ENCODE data around the gene FSTL4. TPM values are rescaled to one million over a fixed set of nuclear protein-coding genes. Genes with fewer than 3 reads are reported as not detected.

The FSTL4 gene
- total RNA-seq, 1 donor from 2014 or later: 0.07 TPM

DNA sequence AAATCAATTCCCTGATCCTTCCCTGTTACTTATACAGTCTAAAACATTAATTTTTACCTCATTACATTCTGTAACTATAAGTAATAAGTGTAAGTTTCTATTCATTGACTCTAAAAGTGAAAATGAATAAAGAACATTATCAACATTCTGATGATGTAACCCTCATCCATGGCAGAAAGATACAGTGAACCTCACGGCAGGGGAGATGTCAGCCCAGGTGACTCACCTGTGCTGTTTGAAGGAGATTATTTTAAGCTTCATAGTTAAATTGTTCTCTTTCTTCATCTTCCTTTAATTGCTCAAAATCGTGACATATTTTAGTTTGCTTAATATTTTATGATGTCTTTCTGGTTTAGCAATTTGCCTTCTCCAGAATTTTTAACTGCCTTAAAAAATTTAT lies 268.1 kb downstream of the FSTL4 start:
- DNase-seq (ENCODE audit: low spot score): no peak
- H3K27ac Mint-ChIP-seq (ENCODE audit: unreplicated experiment): no peak overlapping the region
- H3K36me3 Mint-ChIP-seq (ENCODE audit: low read depth): no peaks in the 10 kb centered on the region
- TF ChIP-seq CTCF (IDR thresholded peaks at IDR 0.05): no peak
- no peaks in the 10 kb centered on the region for H3K4me1 Mint-ChIP-seq (ENCODE audit: low read depth)
- H3K27me3 Mint-ChIP-seq (ENCODE audit: low read depth): peaks cover 29% of the 10 kb centered on the region
- no peaks in the 10 kb centered on the region for H3K9me3 Mint-ChIP-seq (ENCODE audit: low read depth)
- H3K4me3 Mint-ChIP-seq (ENCODE audit: unreplicated experiment): no peak overlapping the region

GRCh38 chr5:133343196-133343595 lies 269.1 kb downstream of the FSTL4 start:
- no peaks in the 10 kb centered on the region for H3K9me3 Mint-ChIP-seq (ENCODE audit: low read depth)
- no peak overlapping the region for H3K4me3 Mint-ChIP-seq (ENCODE audit: unreplicated experiment)
- H3K27ac Mint-ChIP-seq (ENCODE audit: unreplicated experiment): no peak overlapping the region
- peaks cover 25% of the 10 kb centered on the region for H3K27me3 Mint-ChIP-seq (ENCODE audit: low read depth)
- no peak for TF ChIP-seq CTCF (IDR thresholded peaks at IDR 0.05)
- no peaks in the 10 kb centered on the region for H3K36me3 Mint-ChIP-seq (ENCODE audit: low read depth)
- no peak for DNase-seq (ENCODE audit: low spot score)
- H3K4me1 Mint-ChIP-seq (ENCODE audit: low read depth): no peaks in the 10 kb centered on the region

- no peak overlapping the region for H3K4me3 Mint-ChIP-seq (ENCODE audit: unreplicated experiment)
- H3K27ac Mint-ChIP-seq (ENCODE audit: unreplicated experiment): no peak overlapping the region
- peaks cover 19% of the 10 kb centered on the region for H3K27me3 Mint-ChIP-seq (ENCODE audit: low read depth)
- TF ChIP-seq CTCF (IDR thresholded peaks at IDR 0.05): no peak
- no peaks in the 10 kb centered on the region for H3K36me3 Mint-ChIP-seq (ENCODE audit: low read depth)
- H3K9me3 Mint-ChIP-seq (ENCODE audit: low read depth): no peaks in the 10 kb centered on the region
- no peak for DNase-seq (ENCODE audit: low spot score)
- no peaks in the 10 kb centered on the region for H3K4me1 Mint-ChIP-seq (ENCODE audit: low read depth)
These were observed 270.2 kb downstream of the FSTL4 start for GRCh38 chr5:133341915-133342710.

- Mint-ChIP-seq H3K27ac (ENCODE audit: unreplicated experiment) (no peak overlapping the region), H3K9me3 (ENCODE audit: low read depth) (no peaks in the 10 kb centered on the region), H3K4me1 (ENCODE audit: low read depth) (no peaks in the 10 kb centered on the region), H3K27me3 (ENCODE audit: low read depth) (peaks cover 13% of the 10 kb centered on the region), H3K4me3 (ENCODE audit: unreplicated experiment) (no peak overlapping the region), H3K36me3 (ENCODE audit: low read depth) (no peaks in the 10 kb centered on the region)
- DNase-seq (ENCODE audit: low spot score): no peak
- no peak for TF ChIP-seq CTCF (IDR thresholded peaks at IDR 0.05)
These were observed 271.0 kb downstream of the FSTL4 start for GRCh38 chr5:133341296-133341695.

- TF ChIP-seq CTCF (IDR thresholded peaks at IDR 0.05): no peak
- DNase-seq (ENCODE audit: low spot score): no peak
- no peaks in the 10 kb centered on the region for H3K36me3 Mint-ChIP-seq (ENCODE audit: low read depth)
- H3K9me3 Mint-ChIP-seq (ENCODE audit: low read depth): no peaks in the 10 kb centered on the region
- no peak overlapping the region for H3K27ac Mint-ChIP-seq (ENCODE audit: unreplicated experiment)
- H3K4me1 Mint-ChIP-seq (ENCODE audit: low read depth): no peaks in the 10 kb centered on the region
- no peak overlapping the region for H3K4me3 Mint-ChIP-seq (ENCODE audit: unreplicated experiment)
- peaks cover 10% of the 10 kb centered on the region for H3K27me3 Mint-ChIP-seq (ENCODE audit: low read depth)
These were observed 271.5 kb downstream of the FSTL4 start for GRCh38 chr5:133340822-133341221.
